Stimulated activated CD8-positive, alpha-beta memory T cell treated with anti-CD3 and anti-CD28 coated beads, Interleukin-4, amount 100 ng/mL, for 24 hours (primary cell): Measurements from ENCODE around the gene FXYD2.
"Not testable (repeated sequence)": the region's sequence is repeated elsewhere in the genome, so short reads cannot be mapped to it uniquely, and the experiment has no call there.

Experiments
- DNase-seq: peaks from one replicate; pipeline ENCODE4 v3.0.0-alpha.2; 2020; ENCODE audit warnings: low read depth

FXYD2 gene

GRCh38 chr11:117824571-117825537 is at the start of gene FXYD2:
TSS of gene FXYD2 (minus strand) at chr11:117824744. CDS start at chr11:117824678, 66 bp downstream.
- DNase-seq: no peak

- DNase-seq: no peak
Observed at GRCh38 chr11:117873828-117874125, 49.2 kb upstream of the FXYD2 start.

GRCh38 chr11:117872975-117873827 is 48.7 kb upstream of the FXYD2 start:
- DNase-seq: no peak

GRCh38 chr11:117872420-117872961 is 47.9 kb upstream of the FXYD2 start:
- DNase-seq: no peak

GRCh38 chr11:117871784-117872183 is 47.2 kb upstream of the FXYD2 start:
- no peak for DNase-seq

- no peak for DNase-seq
Observed at GRCh38 chr11:117871160-117871559, 46.6 kb upstream of the FXYD2 start.

GRCh38 chr11:117870103-117870952 is 45.8 kb upstream of the FXYD2 start:
- DNase-seq: no peak

GRCh38 chr11:117869604-117870003 is 45.1 kb upstream of the FXYD2 start:
- no peak for DNase-seq

- no peak for DNase-seq
Observed at GRCh38 chr11:117868815-117869561, 44.4 kb upstream of the FXYD2 start.

- DNase-seq: no peak
Observed at GRCh38 chr11:117868088-117868487, 43.5 kb upstream of the FXYD2 start.

- DNase-seq: no peak
Observed at GRCh38 chr11:117866526-117866925, 42.0 kb upstream of the FXYD2 start.

- DNase-seq: not testable (repeated sequence)
Observed at GRCh38 chr11:117865546-117865945, 41.0 kb upstream of the FXYD2 start.

GRCh38 chr11:117863383-117863782 is 38.8 kb upstream of the FXYD2 start:
- no peak for DNase-seq

GRCh38 chr11:117862753-117863152 is 38.2 kb upstream of the FXYD2 start:
- DNase-seq: no peak

- no peak for DNase-seq
Observed at GRCh38 chr11:117862019-117862725, 37.6 kb upstream of the FXYD2 start.

GRCh38 chr11:117861151-117862018 is 36.8 kb upstream of the FXYD2 start:
- DNase-seq: no peak

- no peak for DNase-seq
Observed at GRCh38 chr11:117860139-117860538, 35.6 kb upstream of the FXYD2 start.

- DNase-seq: no peak
Observed at GRCh38 chr11:117859488-117860112, 35.1 kb upstream of the FXYD2 start.

- DNase-seq: no peak
Observed at GRCh38 chr11:117859061-117859460, 34.5 kb upstream of the FXYD2 start.
